WTC11 (cell line): Measurements from ENCODE around the gene HLA-C. TPM values are rescaled to one million over a fixed set of nuclear protein-coding genes. Genes with fewer than 3 reads are reported as not detected.
"Not testable (repeated sequence)": the region's sequence is repeated elsewhere in the genome, so short reads cannot be mapped to it uniquely, and the experiment has no call there.

Experiments used
- ATAC-seq: fragments of 200-7000 bp; cut with Tn5 transposase; 2 replicates; pipeline ENCODE4 v1.10.0; 2021; ENCODE audit warnings: mild to moderate bottlenecking, moderate library complexity
- CTCF ChIA-PET: fragments of 300-600 bp; sonication (Branson Sonifier 250); formaldehyde crosslinking; loops from one replicate; lab custom pipeline; 2021; ENCODE audit warnings: antibody characterized with exemption; lab: Charles Lee
- POLR2A ChIA-PET: fragments of 350-600 bp; sonication (Branson Sonifier 250); formaldehyde crosslinking; loops from one replicate; lab custom pipeline; 2021; ENCODE audit warnings: antibody characterized with exemption; lab: Charles Lee
- DNase-seq: peaks from one replicate; pipeline ENCODE4 v3.0.0; 2021; ENCODE audit warnings: low spot score
- H3K27ac Mint-ChIP-seq: 2 replicates; pipeline ENCODE4 v1.8.0; 2021; ENCODE audit warnings: mixed read lengths
- H3K27me3 Mint-ChIP-seq: 2 replicates; pipeline ENCODE4 v1.8.0; 2021; ENCODE audit warnings: low read depth, mild to moderate bottlenecking, moderate library complexity, mixed read lengths
- H3K36me3 Mint-ChIP-seq: 2 replicates; pipeline ENCODE4 v1.8.0; 2021; ENCODE audit warnings: mixed read lengths
- H3K4me1 Mint-ChIP-seq: 2 replicates; pipeline ENCODE4 v1.8.0; 2022; ENCODE audit warnings: mixed read lengths
- H3K4me3 Mint-ChIP-seq: 2 replicates; pipeline ENCODE4 v1.8.0; 2021; ENCODE audit warnings: mild to moderate bottlenecking, moderate library complexity, mixed read lengths
- H3K9me3 Mint-ChIP-seq: 2 replicates; pipeline ENCODE4 v1.8.0; 2021; ENCODE audit warnings: mixed read lengths
- EMX1 ChIP-seq: fragments of 250-450 bp; sonication (Bioruptor Pico); IDR thresholded peaks from 2 replicates; pipeline ENCODE4 v1.8.0; 2021; ENCODE audit warnings: mild to moderate bottlenecking
- NR1H2 ChIP-seq: sonication (generic); formaldehyde crosslinking; IDR thresholded peaks from 2 replicates; pipeline ENCODE4 v1.9.0; 2021; ENCODE audit warnings: mild to moderate bottlenecking, moderate library complexity, missing genetic modification reagents
- SMAD3 ChIP-seq: sonication (generic); formaldehyde crosslinking; IDR thresholded peaks from 2 replicates; pipeline ENCODE4 v1.8.0; 2022; ENCODE audit warnings: missing genetic modification reagents, mild to moderate bottlenecking, borderline replicate concordance
- TCF7 ChIP-seq: sonication (generic); formaldehyde crosslinking; IDR thresholded peaks from 2 replicates; pipeline ENCODE4 v1.8.0; 2022; ENCODE audit warnings: mild to moderate bottlenecking, low read depth, missing genetic modification reagents, moderate library complexity
- ZNF416 ChIP-seq: fragments of 250-450 bp; sonication (Bioruptor Pico); IDR thresholded peaks from 2 replicates; pipeline ENCODE4 v1.9.0; 2021; ENCODE audit warnings: mild to moderate bottlenecking, inconsistent platforms
- ZNF671 ChIP-seq: fragments of 250-450 bp; sonication (Bioruptor Pico); IDR thresholded peaks from 2 replicates; pipeline ENCODE4 v1.8.0; 2021; ENCODE audit warnings: mild to moderate bottlenecking
- total RNA-seq: library from RNA; stranded (reverse); gene quantifications from 3 replicates; pipeline ENCODE4 v1.2.3, GENCODE V29; 2021
- TF ChIP-seq, protein P1 (sequence below): fragments of 250-450 bp; sonication (Bioruptor Pico); IDR thresholded peaks from 2 replicates; pipeline ENCODE4 v1.9.0; 2021; ENCODE audit warnings: mild to moderate bottlenecking
- TF ChIP-seq, protein P2 (sequence below): sonication (generic); formaldehyde crosslinking; IDR thresholded peaks from 2 replicates; pipeline ENCODE4 v1.8.1; 2023; ENCODE audit warnings: mild to moderate bottlenecking, moderate library complexity, missing genetic modification reagents
- TF ChIP-seq, protein P3 (sequence below): sonication (generic); formaldehyde crosslinking; IDR thresholded peaks from 2 replicates; pipeline ENCODE4 v1.8.1; 2023; ENCODE audit warnings: mild to moderate bottlenecking, missing genetic modification reagents
- TF ChIP-seq, protein P4 (sequence below): sonication (generic); formaldehyde crosslinking; IDR thresholded peaks from 2 replicates; pipeline ENCODE4 v1.8.0; 2023; ENCODE audit warnings: missing genetic modification reagents
- TF ChIP-seq, protein P5 (sequence below): sonication (generic); formaldehyde crosslinking; IDR thresholded peaks from 2 replicates; pipeline ENCODE4 v1.8.1; 2022; ENCODE audit warnings: low read depth, missing genetic modification reagents, borderline replicate concordance
- TF ChIP-seq, protein P6 (sequence below): sonication (generic); formaldehyde crosslinking; conservative IDR thresholded peaks from 2 replicates; pipeline ENCODE4 v1.8.1; 2022; ENCODE audit warnings: mild to moderate bottlenecking, missing genetic modification reagents
- TF ChIP-seq, protein P7 (sequence below): sonication (generic); formaldehyde crosslinking; IDR thresholded peaks from 2 replicates; pipeline ENCODE4 v1.8.0; 2022; ENCODE audit warnings: missing genetic modification reagents

HLA-C gene
- total RNA-seq, 1 experiment from 2014 or later: 82.9 TPM

DNA sequence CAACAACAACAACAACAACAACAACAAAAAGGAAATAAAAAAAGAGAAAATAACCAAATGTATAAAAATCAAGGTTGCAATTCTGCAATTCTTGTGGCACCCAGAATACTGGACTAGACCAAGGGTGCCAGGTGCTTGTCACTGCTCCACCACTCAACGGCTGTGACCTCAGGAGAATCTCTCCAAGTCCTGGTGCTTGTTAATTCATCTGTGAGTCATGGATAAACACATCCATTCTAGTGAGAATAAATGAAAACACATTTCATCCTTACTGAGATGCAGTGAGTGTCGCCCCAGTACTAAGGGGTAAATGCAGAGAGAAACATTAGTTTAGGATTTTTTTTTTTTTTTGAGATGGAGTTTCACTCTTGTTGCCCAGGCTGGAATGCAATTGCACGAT is 32.0 kb downstream of the HLA-C start:
- H3K27me3 Mint-ChIP-seq: peaks cover 8% of the 10 kb centered on the region
- ChIA-PET POLR2A (no interaction called here), CTCF (interaction anchor here (1.2 kb wide), 1 partner anchor 11 kb away, joined by 3 read pairs; no protein-coding TSS in a partner anchor)
- no peak overlapping the region for H3K4me3 Mint-ChIP-seq
- no peak for DNase-seq
- ATAC-seq: no peak
- H3K4me1 Mint-ChIP-seq: no peaks in the 10 kb centered on the region
- H3K9me3 Mint-ChIP-seq: no peaks in the 10 kb centered on the region
- no peaks in the 10 kb centered on the region for H3K36me3 Mint-ChIP-seq
- TF ChIP-seq SMAD3 (no peak), ZNF671 (no peak), TCF7 (CRISPR knock-in tag) (no peak), EMX1 (CRISPR knock-in tag) (no peak), ZNF416 (CRISPR knock-in tag) (no peak), NR1H2 (CRISPR knock-in tag) (no peak)
- TF ChIP-seq, protein P1, sequence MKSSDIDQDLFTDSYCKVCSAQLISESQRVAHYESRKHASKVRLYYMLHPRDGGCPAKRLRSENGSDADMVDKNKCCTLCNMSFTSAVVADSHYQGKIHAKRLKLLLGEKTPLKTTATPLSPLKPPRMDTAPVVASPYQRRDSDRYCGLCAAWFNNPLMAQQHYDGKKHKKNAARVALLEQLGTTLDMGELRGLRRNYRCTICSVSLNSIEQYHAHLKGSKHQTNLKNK (CRISPR knock-in tag): no peak
- TF ChIP-seq, protein P2, sequence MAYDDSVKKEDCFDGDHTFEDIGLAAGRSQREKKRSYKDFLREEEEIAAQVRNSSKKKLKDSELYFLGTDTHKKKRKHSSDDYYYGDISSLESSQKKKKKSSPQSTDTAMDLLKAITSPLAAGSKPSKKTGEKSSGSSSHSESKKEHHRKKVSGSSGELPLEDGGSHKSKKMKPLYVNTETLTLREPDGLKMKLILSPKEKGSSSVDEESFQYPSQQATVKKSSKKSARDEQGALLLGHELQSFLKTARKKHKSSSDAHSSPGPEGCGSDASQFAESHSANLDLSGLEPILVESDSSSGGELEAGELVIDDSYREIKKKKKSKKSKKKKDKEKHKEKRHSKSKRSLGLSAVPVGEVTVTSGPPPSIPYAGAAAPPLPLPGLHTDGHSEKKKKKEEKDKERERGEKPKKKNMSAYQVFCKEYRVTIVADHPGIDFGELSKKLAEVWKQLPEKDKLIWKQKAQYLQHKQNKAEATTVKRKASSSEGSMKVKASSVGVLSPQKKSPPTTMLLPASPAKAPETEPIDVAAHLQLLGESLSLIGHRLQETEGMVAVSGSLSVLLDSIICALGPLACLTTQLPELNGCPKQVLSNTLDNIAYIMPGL (CRISPR knock-in tag): no peak
- TF ChIP-seq, protein P3, sequence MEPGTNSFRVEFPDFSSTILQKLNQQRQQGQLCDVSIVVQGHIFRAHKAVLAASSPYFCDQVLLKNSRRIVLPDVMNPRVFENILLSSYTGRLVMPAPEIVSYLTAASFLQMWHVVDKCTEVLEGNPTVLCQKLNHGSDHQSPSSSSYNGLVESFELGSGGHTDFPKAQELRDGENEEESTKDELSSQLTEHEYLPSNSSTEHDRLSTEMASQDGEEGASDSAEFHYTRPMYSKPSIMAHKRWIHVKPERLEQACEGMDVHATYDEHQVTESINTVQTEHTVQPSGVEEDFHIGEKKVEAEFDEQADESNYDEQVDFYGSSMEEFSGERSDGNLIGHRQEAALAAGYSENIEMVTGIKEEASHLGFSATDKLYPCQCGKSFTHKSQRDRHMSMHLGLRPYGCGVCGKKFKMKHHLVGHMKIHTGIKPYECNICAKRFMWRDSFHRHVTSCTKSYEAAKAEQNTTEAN (CRISPR knock-in tag): no peak
- TF ChIP-seq, protein P4, sequence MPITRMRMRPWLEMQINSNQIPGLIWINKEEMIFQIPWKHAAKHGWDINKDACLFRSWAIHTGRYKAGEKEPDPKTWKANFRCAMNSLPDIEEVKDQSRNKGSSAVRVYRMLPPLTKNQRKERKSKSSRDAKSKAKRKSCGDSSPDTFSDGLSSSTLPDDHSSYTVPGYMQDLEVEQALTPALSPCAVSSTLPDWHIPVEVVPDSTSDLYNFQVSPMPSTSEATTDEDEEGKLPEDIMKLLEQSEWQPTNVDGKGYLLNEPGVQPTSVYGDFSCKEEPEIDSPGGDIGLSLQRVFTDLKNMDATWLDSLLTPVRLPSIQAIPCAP (CRISPR knock-in tag): no peak
- TF ChIP-seq, protein P5, sequence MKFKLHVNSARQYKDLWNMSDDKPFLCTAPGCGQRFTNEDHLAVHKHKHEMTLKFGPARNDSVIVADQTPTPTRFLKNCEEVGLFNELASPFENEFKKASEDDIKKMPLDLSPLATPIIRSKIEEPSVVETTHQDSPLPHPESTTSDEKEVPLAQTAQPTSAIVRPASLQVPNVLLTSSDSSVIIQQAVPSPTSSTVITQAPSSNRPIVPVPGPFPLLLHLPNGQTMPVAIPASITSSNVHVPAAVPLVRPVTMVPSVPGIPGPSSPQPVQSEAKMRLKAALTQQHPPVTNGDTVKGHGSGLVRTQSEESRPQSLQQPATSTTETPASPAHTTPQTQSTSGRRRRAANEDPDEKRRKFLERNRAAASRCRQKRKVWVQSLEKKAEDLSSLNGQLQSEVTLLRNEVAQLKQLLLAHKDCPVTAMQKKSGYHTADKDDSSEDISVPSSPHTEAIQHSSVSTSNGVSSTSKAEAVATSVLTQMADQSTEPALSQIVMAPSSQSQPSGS (CRISPR knock-in tag): no peak
- TF ChIP-seq, protein P6, sequence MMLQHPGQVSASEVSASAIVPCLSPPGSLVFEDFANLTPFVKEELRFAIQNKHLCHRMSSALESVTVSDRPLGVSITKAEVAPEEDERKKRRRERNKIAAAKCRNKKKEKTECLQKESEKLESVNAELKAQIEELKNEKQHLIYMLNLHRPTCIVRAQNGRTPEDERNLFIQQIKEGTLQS (CRISPR knock-in tag): no peak
- TF ChIP-seq, protein P7, sequence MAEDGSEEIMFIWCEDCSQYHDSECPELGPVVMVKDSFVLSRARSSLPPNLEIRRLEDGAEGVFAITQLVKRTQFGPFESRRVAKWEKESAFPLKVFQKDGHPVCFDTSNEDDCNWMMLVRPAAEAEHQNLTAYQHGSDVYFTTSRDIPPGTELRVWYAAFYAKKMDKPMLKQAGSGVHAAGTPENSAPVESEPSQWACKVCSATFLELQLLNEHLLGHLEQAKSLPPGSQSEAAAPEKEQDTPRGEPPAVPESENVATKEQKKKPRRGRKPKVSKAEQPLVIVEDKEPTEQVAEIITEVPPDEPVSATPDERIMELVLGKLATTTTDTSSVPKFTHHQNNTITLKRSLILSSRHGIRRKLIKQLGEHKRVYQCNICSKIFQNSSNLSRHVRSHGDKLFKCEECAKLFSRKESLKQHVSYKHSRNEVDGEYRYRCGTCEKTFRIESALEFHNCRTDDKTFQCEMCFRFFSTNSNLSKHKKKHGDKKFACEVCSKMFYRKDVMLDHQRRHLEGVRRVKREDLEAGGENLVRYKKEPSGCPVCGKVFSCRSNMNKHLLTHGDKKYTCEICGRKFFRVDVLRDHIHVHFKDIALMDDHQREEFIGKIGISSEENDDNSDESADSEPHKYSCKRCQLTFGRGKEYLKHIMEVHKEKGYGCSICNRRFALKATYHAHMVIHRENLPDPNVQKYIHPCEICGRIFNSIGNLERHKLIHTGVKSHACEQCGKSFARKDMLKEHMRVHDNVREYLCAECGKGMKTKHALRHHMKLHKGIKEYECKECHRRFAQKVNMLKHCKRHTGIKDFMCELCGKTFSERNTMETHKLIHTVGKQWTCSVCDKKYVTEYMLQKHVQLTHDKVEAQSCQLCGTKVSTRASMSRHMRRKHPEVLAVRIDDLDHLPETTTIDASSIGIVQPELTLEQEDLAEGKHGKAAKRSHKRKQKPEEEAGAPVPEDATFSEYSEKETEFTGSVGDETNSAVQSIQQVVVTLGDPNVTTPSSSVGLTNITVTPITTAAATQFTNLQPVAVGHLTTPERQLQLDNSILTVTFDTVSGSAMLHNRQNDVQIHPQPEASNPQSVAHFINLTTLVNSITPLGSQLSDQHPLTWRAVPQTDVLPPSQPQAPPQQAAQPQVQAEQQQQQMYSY: no peak
- H3K27ac Mint-ChIP-seq: no peak overlapping the region

DNA sequence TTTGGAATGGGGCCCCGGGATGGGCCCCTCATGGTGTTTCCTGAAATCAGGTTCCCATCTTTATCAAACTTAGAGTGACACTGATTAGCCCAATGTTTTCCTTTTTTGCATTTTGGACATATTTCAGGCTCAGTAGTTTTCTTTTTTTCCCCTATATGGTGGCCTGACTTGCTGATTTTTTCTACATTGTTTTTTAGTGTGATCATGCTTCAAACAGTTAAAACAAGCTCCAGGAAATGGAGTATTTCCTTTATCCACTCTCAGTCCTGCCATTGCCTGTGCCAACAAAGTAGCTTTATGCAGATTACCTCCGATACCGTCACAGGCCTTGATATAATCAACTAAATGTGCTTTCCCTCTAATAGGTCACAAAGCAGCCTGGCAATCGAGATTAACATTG is 37.8 kb downstream of the HLA-C start:
- H3K4me3 Mint-ChIP-seq, H3K36me3 Mint-ChIP-seq, POLR2A ChIA-PET: not testable (repeated sequence)

More for the DNA sequence above, 37.8 kb downstream of the HLA-C start:
- DNase-seq, H3K27ac Mint-ChIP-seq, H3K9me3 Mint-ChIP-seq, H3K27me3 Mint-ChIP-seq, H3K4me1 Mint-ChIP-seq, ATAC-seq: not testable (repeated sequence)
- CTCF ChIA-PET: interaction anchor here (0.6 to 1.7 kb wide), 4 partner anchors 12 to 150 kb away, joined by 3 to 12 read pairs (median 3); no protein-coding TSS in a partner anchor
